Ishikawa (cell line): ENCODE measurements around the gene CADM1.

Source experiments
- CEBPB ChIP-seq: IDR thresholded peaks from 2 replicates; pipeline ENCODE4 v1.6.1; 2012
- CREB1 ChIP-seq: IDR thresholded peaks from 2 replicates; pipeline ENCODE4 v1.6.1; 2012; ENCODE audit warnings: low read depth
- EP300 ChIP-seq: IDR thresholded peaks from 2 replicates; pipeline ENCODE4 v1.6.1; 2012; ENCODE audit warnings: borderline replicate concordance
- FOXM1 ChIP-seq: IDR thresholded peaks from 2 replicates; pipeline ENCODE4 v1.6.1; 2012; ENCODE audit warnings: low read depth, borderline replicate concordance
- MAX ChIP-seq: IDR thresholded peaks from 2 replicates; pipeline ENCODE4 v1.6.1; 2012
- NFIC ChIP-seq: IDR thresholded peaks from 2 replicates; pipeline ENCODE4 v1.6.1; 2012
- RAD21 ChIP-seq: IDR thresholded peaks from 2 replicates; pipeline ENCODE4 v1.6.1; 2012; ENCODE audit warnings: low read depth
- REST ChIP-seq: IDR thresholded peaks from 2 replicates; pipeline ENCODE4 v1.6.1; 2012; ENCODE audit warnings: low read depth, mild to moderate bottlenecking
- TAF1 ChIP-seq: IDR thresholded peaks from 2 replicates; pipeline ENCODE4 v1.6.1; 2012; ENCODE audit warnings: low read depth, mild to moderate bottlenecking
- TCF12 ChIP-seq: IDR thresholded peaks from 2 replicates; pipeline ENCODE4 v1.6.1; 2012; ENCODE audit warnings: low read depth
- USF1 ChIP-seq: IDR thresholded peaks from 2 replicates; pipeline ENCODE4 v1.6.1; 2012
- YY1 ChIP-seq: IDR thresholded peaks from 2 replicates; pipeline ENCODE4 v1.6.1; 2012; ENCODE audit warnings: low read depth
- ZBTB7A ChIP-seq: IDR thresholded peaks from 2 replicates; pipeline ENCODE4 v1.6.1; 2012; ENCODE audit warnings: low read depth

- TF ChIP-seq TAF1 (no peak), EP300 (no peak), RAD21 (no peak), REST (no peak), YY1 (no peak), FOXM1 (no peak), CREB1 (no peak), CEBPB (no peak), MAX (no peak), NFIC (no peak), TCF12 (no peak), ZBTB7A (no peak), USF1 (no peak)
Observed at GRCh38 chr11:115168229-115168671, 336.0 kb downstream of the CADM1 start.
